NCI-H345 treated with DMSO at 0.1 percent for 48 hours (cell line): ENCODE measurements around the gene RBMX.
"Not testable (repeated sequence)": the region's sequence is repeated elsewhere in the genome, so short reads cannot be mapped to it uniquely, and the experiment has no call there.

ENCODE experiments used
- DNase-seq: peaks from one replicate; lab custom pipeline; 2025; ENCODE audit not compliant: unreplicated experiment; lab: John Stamatoyannopoulos, UW

RBMX gene

DNA sequence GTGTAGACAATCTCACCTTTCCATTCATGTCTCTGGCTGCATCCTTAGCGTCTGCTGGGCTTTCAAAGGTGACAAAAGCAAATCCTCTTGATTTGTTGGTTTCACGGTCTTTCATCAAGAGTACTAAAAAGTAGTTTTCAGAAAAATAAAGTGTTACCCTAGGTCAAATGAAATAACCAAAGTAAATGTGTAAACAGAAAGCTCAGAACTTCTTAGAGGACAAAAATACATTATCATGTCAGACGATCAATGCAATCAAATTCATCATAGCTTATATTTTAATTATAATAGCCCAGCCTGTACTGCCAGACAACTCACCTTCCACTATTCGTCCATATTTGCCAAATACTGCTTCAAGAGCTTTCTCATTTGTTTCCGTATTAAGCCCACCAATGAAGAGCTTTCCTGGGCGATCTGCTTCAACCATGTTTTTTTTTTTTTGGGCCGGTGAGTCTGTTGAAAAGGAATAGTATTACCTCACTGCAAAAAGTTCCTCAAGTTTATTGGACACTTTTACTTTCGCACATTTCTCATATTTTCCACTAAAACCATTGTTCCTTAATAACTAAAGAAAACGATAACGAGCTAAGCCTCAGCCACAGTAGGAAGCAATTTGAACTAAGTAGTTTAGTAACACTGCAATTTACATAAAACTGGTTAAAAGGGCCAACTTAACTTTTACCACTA, 1.4 kb downstream of the RBMX start:
- no peak for DNase-seq

DNA sequence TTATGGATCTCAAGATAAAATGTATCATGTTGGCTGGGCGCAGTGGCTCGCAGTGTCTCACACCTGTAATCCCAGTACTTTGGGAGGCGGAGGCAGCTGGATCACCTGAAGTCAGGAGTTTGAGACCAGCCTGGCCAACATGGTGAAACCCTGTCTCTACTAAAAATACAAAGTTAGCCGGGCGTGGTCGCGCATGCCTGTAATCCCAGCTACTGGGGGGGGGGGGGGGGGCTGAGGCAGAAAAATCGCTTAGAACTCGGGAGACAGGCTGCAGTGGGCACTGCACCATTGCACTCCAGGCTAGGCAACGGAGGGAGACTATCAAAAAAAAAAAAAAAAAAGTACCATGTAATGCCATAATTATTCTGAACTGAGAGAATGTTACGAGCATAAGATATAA, 2.1 kb downstream of the RBMX start:
- no peak for DNase-seq

GRCh38 chrX:136874114-136874513, 6.4 kb downstream of the RBMX start:
- not testable (repeated sequence) for DNase-seq

- DNase-seq: not testable (repeated sequence)
Observed at GRCh38 chrX:136873210-136873609, 7.3 kb downstream of the RBMX start.

GRCh38 chrX:136872091-136872700, 8.3 kb downstream of the RBMX start:
- no peak for DNase-seq

DNA sequence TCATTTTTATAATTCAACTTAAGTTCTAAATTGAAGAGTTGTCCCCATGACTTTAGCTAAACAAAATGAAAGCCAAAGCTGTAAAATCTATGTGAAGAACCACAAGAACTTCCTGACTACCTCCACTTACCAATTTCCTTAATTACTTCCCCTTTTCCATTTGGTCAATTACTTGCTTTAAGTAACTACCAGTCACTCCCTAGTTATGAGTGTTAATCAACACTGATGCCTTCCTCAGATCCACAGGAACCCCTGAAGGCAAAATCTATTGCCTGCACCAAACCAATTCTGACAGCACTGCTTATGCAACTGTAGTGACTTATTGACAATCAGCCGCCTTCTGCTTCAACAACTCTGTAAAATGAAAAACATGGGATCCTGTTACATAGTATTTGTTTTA, 10.5 kb downstream of the RBMX start:
- no peak for DNase-seq

DNA sequence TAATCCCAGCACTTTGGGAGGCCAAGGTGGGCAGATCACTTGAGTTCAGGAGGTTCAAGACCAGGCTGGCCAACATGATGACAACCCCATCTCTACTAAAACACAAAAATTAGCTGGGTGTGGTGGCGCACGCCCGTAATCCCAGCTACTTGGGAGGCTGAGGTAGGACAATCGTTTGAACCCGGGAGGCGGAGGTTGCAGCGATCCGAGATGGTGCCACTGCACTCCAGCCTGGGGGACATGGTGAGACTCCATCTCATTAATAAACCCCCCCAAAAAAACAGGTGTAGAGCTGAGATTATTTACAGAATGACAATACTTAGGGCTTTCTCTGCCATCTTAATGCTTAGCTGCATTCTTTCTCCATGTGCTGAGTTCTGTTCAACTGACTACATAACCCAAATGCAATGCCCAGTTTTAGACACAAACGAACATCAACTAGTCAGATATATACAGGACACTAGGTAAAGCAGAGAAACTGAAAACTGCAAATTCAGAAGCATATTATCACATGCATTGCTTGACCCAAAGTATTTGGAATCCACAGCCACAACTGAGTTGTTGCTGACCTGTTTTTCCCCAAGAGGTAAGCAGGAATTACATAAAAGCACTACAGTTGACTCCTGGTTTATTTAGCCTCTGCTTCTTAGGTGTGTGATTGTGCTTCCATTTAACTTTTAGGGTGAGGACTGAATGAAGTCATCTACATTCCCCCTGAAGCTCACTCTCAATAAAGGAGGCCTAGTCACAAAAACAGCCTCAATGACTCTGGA, 12.1 kb downstream of the RBMX start:
- no peak for DNase-seq

DNA sequence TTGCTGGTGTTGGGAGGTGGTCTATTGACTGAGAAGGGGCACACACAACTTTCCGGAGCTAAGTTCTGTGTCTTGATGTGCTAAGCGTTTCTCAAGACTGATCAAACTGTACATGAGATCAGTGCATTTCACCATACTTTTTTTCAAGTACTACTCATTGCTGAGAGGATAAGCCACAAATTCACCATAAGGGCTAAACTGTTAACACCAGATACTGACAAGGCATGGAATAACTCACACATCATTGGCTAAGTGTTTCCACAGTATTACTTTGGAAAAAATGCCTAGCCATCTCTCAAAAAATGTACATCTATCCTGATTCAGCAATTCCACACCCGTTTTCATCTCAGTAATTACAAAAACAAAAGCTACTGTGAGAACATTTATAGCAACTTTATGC, 13.0 kb downstream of the RBMX start:
- DNase-seq: no peak

DNA sequence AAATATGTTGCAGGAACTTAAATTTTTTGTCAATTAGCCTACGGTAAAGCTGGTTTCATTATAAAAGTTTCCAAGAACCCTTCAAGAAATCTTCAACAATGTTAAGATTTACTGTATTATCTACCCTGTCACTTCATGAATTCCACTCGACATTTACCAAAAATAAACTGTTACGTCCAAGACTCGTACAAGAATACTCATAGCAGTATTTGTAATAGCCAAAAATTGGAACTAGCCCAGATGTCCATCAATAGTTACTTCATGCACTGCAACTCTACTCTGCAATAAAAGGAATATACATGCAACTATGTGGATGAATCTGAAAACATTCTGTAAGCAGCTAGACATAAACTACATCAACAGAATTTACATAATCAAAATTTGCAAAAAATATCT, 13.4 kb downstream of the RBMX start:
- DNase-seq: no peak

GRCh38 chrX:136866337-136867095, 14.0 kb downstream of the RBMX start:
- DNase-seq: no peak

DNA sequence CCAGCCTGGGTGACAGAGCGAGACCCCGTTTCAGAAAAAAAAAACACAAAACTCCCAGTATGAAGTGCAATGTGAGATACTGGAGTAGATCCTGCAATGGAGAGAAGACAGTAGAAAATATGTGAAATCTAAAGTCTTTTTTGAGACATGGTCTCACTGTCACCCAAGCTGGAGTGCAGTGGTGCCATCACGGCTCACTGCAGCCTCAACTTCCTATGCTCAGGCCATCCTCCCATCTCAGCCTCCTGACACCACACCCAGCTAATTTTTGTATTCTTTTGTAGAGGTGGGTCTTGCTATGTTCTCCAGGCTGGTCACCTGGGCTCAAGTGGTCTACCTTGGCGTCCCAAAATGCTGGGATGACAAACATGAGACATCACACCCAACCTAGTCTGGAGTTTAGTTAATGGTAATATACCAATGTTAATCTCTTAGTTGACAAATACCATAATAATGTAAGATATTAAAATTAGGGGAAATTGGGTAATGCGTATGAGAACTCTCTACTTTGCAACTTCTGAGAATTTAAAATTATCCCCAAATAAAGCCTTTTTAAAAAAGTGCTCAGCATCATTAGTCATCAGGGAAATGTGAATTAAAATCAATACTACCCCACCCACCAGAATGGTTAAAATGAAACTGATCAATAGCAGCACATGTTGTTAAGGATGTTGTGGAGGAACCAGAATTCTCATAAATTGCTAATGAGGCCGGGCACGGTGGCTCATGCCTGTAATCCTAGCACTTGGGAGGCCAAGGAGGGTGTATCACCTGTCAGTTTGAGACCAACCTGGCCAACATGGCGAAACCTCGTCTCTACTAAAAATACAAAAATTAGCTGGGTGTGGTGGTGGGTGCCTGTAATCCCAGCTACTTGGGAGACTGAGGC, 15.0 kb downstream of the RBMX start:
- no peak for DNase-seq

- DNase-seq: no peak
Observed at GRCh38 chrX:136863826-136864225, 16.7 kb downstream of the RBMX start.

GRCh38 chrX:136862546-136862945, 18.0 kb downstream of the RBMX start:
- DNase-seq: no peak

DNA sequence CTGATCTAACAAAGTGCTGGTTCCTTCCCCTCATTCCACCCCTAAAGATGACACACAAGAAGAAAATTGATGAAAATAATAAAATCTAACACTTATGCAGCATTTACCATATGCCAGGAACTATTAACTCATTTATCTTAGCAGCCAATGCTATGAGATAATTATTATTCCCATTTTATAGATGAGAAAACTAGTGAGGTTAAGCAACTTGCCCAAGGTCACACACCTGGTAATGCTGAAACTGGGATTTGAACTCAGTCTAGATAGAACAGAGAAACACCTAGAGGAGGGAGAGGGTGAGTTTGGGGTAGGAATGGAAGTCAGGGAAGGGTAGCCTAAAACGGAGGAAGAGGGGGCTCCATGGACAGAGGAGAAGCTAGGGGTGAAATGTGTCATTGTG, 18.6 kb downstream of the RBMX start:
- DNase-seq: no peak

GRCh38 chrX:136858007-136858756, 22.3 kb downstream of the RBMX start:
- no peak for DNase-seq

DNA sequence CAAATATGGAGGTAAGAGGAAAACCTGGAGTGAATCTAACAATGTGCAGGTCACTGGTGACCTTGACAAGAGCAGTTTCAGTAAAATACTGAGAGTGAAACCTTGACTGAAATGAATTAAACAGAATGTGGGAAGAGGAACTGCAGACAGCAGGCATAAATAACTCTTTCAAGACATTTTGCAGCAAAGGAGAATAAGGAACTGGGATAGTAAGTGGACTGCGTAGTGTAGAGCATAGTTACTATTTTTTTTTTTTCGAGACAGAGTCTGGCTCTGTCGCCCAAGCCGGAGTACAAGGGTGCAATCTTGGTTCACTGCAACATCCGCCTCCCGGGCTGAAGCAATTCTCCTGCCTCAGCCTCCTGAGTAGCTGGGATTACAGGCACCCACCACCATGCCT, 24.0 kb downstream of the RBMX start:
- no peak for DNase-seq

DNA sequence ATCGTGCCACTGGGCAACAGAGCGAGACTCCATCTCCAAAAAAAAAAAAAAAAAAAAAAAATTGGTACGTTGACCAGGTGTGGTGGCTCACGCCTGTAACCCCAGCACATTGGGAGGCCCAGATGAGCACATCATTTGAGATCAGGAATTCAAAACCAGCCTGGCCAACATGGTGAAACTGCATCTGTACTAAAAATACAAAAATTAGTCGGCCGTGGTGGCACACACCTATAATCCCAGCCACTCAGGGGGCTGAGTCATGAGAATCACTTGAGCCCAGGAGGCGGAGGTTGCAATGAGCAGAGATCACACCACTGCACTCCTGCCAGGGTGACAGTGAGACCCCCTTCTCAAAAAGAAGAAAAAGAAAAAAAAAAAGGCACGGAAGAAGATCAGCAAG, 24.5 kb downstream of the RBMX start:
- no peak for DNase-seq

GRCh38 chrX:136851526-136851925, 29.0 kb downstream of the RBMX start:
- no peak for DNase-seq

- no peak for DNase-seq
Observed at GRCh38 chrX:136850441-136851175, 29.9 kb downstream of the RBMX start.
